Non-pigmented ciliary epithelial cell (primary cell): ENCODE results near the gene SET.
"Not testable (repeated sequence)": the region's sequence is repeated elsewhere in the genome, so short reads cannot be mapped to it uniquely, and the experiment has no call there.

Experiments used
- DNase-seq: peaks from one replicate; pipeline ENCODE4 v3.0.0-alpha.2; 2010; ENCODE audit warnings: low read depth

The SET gene

GRCh38 chr9:128688501-128689292 lies at the start of gene SET:
TSS of gene SET (plus strand) at chr9:128689222. CDS start at chr9:128689583, 361 bp downstream.
- DNase-seq: no peak

GRCh38 chr9:128640603-128641002 lies 48.4 kb upstream of the SET start:
- DNase-seq: no peak

GRCh38 chr9:128642675-128643245 lies 46.3 kb upstream of the SET start:
- DNase-seq: no peak

GRCh38 chr9:128643519-128644300 lies 45.3 kb upstream of the SET start:
- DNase-seq: no peak

- not testable (repeated sequence) for DNase-seq
Observed at GRCh38 chr9:128648206-128648605, 40.8 kb upstream of the SET start.

GRCh38 chr9:128651798-128652197 lies 37.2 kb upstream of the SET start:
- DNase-seq: no peak

GRCh38 chr9:128653908-128654307 lies 35.1 kb upstream of the SET start:
- no peak for DNase-seq

GRCh38 chr9:128654481-128654880 lies 34.5 kb upstream of the SET start:
- no peak for DNase-seq

- DNase-seq: peak; percentile 45
Observed at GRCh38 chr9:128656416-128657343, 32.3 kb upstream of the SET start, which contains the start of gene DYNC2I2. TSS of gene DYNC2I2 (minus strand) at chr9:128656847. CDS start at chr9:128656726, 121 bp downstream.

- DNase-seq: no peak
Observed at GRCh38 chr9:128657344-128657704, 31.7 kb upstream of the SET start.

GRCh38 chr9:128657796-128658195 lies 31.2 kb upstream of the SET start:
- DNase-seq: no peak

GRCh38 chr9:128666481-128666941 lies 22.5 kb upstream of the SET start:
- DNase-seq: not testable (repeated sequence)

- DNase-seq: no peak
Observed at GRCh38 chr9:128669786-128670185, 19.2 kb upstream of the SET start.

GRCh38 chr9:128675382-128675781 lies 13.6 kb upstream of the SET start:
- no peak for DNase-seq

- DNase-seq: no peak
Observed at GRCh38 chr9:128677794-128678193, 11.2 kb upstream of the SET start.

GRCh38 chr9:128683340-128684064 lies 5.5 kb upstream of the SET start:
- DNase-seq: no peak

GRCh38 chr9:128684065-128684324 lies 5.0 kb upstream of the SET start:
- DNase-seq: no peak

- peak; percentile 55 for DNase-seq
Observed at GRCh38 chr9:128684325-128685199, 4.5 kb upstream of the SET start.

- DNase-seq: no peak
Observed at GRCh38 chr9:128685636-128686489, 3.2 kb upstream of the SET start.
